GM19099 (cell line): ENCODE measurements around the gene BCL2L13.
A peak's percentile ranks its signal among the peaks of the same experiment; 100 is the strongest.

ENCODE experiments used
- POLR2A ChIP-seq: IDR thresholded peaks from 3 replicates; pipeline ENCODE4 v1.6.1; 2011; ENCODE audit warnings: low read depth; ENCODE audit not compliant: insufficient read length; ENCODE audit errors: extremely low read depth

Gene BCL2L13

GRCh38 chr22:17638432-17639246 is at the start of gene BCL2L13:
TSS of gene BCL2L13 (plus strand) at chr22:17638757. CDS start at chr22:17655712, 16,955 bp downstream.
- TF ChIP-seq POLR2A, result peak; percentile 96

GRCh38 chr22:17589810-17590375 is 48.7 kb upstream of the BCL2L13 start:
- no peak for TF ChIP-seq POLR2A

- TF ChIP-seq POLR2A, result no peak
Measured at GRCh38 chr22:17590586-17590985, 48.0 kb upstream of the BCL2L13 start.

- no peak for TF ChIP-seq POLR2A
Measured at GRCh38 chr22:17592201-17592600, 46.4 kb upstream of the BCL2L13 start.

- TF ChIP-seq POLR2A, result no peak
Measured at GRCh38 chr22:17596226-17596625, 42.3 kb upstream of the BCL2L13 start.

GRCh38 chr22:17597217-17597616 is 41.3 kb upstream of the BCL2L13 start:
- TF ChIP-seq POLR2A, result no peak

GRCh38 chr22:17598318-17598717 is 40.2 kb upstream of the BCL2L13 start:
- no peak for TF ChIP-seq POLR2A

GRCh38 chr22:17601031-17601430 is 37.5 kb upstream of the BCL2L13 start:
- no peak for TF ChIP-seq POLR2A

- TF ChIP-seq POLR2A, result no peak
Measured at GRCh38 chr22:17603668-17604067, 34.9 kb upstream of the BCL2L13 start.

GRCh38 chr22:17606496-17606895 is 32.1 kb upstream of the BCL2L13 start:
- no peak for TF ChIP-seq POLR2A

GRCh38 chr22:17607891-17608521 is 30.6 kb upstream of the BCL2L13 start:
- no peak for TF ChIP-seq POLR2A

- no peak for TF ChIP-seq POLR2A
Measured at GRCh38 chr22:17612057-17612456, 26.5 kb upstream of the BCL2L13 start.

GRCh38 chr22:17613280-17613679 is 25.3 kb upstream of the BCL2L13 start:
- TF ChIP-seq POLR2A, result no peak

GRCh38 chr22:17627961-17628405 is 10.6 kb upstream of the BCL2L13 start:
- no peak for TF ChIP-seq POLR2A

- TF ChIP-seq POLR2A, result peak; percentile 78
Measured at GRCh38 chr22:17628406-17629172, 10.0 kb upstream of the BCL2L13 start, which contains the start of gene ATP6V1E1. TSS of gene ATP6V1E1 (minus strand) at chr22:17628749. CDS start at chr22:17628635, 114 bp downstream.
